Measurements from ENCODE around the gene TBX1.

Gene TBX1

DNA sequence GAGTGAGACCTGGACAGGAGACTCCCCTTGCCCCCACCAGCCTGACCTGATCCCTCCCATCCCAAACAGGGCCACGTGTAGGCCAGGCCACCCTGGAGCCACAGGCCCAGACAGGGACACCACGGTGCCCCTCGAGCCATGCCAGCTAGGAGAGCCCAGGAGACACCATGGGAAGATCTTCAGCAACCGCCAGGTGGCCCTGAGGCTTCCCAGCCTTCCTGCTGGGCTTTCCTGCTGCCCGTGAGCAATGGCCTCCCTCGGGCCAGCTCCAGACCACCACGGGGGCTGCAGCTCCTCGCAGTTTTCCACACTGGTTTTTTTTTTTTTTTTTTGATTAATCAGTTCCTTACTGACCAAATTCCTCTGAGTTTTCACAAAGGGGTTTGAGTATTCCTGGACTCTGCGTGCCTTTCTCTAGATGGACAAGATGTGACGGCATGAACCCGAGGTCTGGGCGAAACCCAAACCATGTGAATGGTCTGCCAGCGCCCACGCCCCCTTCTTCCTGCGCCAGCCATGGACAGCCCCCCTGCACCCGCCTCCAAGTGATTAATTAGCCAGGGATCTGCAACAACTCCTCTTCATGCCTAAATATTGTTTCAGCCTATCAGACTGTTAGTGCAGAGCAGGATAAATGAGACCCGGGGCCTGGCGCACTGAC, 40.9 kb downstream of the TBX1 start:
- no peak for FAIRE-seq

DNA sequence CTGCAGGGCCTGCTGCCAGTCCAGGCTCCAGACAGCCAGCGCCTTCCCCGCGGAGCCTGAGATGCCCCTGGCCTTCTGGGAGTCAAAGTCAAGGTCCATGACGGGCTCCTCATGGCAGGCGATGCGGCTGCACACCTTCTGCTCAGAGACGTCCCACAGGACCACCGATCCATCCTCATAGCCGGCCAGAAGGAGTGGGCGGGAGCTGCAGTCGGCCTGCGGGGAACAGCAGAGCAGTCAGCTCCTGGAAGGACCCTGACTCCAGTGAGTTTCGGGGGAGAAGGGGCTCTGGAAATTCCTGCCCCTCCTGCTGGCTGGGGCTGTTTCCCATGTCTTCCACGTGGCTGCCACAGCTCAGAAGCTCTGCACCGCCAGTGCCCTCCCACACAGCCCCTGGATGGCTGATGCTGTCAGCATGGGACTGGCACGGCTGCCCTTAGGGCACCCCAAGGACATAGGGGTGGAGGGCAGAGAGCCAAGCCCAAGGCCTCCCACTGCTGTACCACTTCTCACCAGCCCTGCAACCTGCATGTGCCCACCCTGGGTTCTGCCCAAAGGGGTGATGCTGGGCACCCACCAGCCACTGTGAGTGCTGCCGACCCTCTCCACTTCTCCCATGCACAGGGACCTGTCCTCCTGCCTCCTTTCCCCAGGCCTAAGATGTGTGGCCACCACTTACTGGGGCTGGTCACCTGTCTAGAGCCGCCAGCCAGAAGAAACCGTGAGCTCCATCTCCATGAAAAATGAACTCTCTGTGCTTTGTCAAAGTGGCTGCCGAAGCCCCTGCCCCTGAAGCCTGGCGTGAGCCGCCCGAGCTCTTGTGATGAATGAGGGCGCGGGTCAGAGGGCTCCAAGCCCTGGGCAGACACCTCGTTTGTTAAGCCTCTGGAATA, 41.7 kb downstream of the TBX1 start:
- FAIRE-seq: no peak

DNA sequence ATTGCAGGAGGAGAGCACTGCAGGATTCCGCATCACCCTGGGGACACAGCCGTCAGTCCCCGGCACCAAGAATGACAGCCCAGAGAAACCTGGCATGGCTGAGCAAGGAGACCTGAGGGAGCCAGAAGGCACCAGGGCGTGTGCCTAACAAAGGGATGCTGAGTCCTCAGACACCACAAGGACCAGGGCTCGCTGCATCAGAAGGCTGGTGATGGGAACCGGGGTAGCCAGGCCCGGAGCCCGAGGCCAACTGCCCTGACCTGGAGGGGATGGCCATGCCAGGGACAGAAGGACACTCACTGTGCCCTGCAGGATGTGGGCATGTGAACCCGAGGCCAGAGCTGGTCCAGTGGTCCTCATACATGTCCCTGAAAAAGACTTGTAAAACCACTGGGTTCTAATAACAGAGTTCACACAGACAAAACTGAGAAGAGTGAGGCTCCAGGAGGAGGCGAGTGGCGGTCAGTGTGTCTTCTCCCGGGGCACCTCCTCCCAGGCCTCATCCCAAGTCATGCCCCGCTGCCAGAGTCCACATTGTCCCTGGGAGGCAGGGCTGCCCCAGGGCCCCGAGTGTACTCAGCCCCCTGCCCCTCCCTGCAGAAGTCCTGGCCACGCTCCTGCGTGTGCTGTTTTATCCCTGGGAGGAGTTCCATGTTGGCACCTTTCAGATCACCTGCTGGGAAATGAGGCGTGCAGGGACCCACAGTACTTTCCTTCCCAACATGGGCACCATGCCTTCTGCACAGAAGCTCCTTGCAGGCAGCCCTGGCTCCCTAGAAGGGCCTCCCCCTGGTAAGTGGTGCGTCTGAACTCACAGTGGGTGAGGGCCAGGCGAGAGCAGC, 42.5 kb downstream of the TBX1 start:
- FAIRE-seq: no peak

DNA sequence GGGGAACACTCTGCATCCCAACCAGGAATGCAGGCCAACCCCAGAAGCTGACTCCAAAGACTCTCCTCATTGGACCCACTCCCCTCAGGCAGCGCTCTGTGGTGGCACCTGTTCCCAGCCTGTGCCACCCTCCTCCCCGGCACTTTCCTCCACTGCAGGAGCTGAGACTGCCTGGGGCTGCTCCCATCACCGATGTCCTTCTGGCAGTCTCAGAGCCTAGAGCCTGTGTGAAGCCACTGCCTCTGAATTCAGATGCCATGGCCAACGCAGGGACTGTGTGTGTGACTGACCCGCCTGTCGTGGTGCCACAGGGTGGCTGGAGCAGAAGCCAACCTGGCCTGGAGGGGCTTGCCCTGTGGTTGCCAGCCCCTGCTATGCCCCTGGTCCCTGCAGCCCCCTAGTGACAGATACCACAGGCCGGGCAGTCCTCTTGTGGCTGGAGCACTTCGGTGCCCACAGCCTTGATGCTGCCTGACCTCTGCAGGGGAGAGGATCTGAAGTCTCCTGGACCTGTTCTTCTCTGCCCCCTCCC, 43.2 kb downstream of the TBX1 start:
- FAIRE-seq: no peak

DNA sequence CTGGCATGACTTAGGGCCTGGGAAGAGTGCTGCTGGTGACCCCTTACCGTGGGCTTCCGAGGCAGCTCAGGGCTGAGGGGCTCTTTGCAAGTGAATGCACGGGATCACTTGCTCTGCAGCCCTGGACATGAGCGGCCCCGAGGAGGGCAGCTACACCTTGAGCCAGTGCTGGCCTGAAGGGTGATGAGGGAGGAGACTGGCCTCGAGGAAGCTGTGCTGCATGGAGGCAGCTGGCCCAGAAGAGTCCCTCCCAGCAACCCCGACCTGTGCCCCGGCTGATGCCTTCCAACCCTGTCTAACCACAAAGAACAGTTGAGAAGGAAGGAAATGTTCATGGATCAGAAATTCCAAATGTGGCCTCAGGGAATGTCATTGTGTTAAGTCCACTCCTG, 45.2 kb downstream of the TBX1 start:
- no peak for FAIRE-seq

DNA sequence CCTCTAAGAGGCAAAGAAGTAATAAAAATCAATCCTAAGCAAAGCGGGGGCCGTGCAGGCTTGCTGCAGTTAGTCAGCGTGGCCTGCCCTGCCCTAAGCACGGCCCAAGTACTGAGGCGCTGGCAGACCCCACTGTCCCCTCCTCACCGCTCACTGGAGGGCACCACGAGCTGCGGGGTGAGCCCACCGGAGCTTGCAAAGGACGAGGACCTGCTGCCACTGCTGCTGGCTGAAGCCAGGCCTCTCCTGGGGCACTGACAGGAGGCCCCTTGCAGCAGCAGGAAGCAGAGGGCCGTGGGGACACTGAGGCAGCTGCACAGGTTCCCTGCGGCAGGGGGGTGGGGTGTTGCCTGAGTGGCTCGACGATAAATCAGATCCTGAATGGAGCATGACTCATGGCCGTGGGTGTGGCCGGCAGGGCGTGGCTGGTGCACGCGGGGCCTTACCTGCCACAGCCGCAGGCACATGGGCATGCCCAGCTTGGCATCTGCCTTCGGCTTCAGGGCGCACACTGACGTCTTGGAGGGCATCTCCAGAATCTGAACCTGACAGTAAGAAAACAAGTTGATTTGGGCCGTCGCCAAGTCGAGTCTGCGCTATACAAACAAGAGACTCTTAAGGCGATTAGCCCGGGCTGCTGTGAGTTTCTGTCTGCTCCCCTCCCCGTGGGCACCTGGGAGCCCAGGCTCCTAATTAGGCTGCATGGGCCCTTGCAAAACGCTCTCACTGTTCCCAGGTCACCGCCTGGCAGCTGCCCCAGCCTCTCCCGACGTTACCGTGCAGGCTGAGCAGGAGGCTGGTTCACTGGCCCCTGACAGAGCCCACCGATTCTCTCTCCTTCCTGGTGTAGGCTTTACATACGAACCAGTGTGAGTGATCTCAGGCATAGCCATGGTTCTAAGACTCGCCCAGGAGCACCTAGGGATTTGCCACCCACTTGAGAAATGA, 45.9 kb downstream of the TBX1 start:
- FAIRE-seq: no peak

DNA sequence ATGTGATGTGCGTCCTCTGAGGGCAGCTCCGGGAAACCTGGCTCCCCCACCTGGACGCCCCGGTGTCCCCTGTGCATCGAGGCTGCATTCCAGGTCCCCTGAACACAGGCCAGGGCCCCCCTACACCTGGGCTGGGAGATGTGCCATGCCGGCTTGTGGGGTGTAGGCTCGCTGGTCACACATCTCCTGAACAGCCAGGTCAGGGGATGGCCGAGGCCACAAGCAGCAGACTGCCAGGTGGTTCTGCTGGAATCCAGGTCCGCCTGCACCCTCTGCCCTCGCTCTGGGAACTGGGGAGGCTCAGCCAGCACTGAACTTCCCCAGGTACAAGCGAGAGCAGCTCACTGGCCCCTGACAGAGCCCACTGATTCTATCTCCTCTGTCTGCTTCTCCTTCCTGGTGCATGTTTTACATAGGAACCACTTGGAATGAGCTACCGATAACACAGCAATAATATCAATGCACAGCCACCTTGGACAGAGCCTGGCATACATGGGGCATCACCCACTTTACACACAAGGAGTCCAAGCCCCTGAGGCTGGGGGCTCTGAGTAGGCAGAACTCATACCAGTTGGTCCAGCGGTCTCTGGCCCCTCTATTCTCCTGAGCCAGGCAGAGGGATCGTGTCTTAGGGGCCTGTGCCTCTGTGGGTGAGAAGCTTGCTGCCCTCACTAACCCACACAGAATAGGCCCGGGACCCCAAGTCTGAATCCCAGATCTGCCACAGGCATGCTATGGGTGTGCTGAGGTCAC, 46.8 kb downstream of the TBX1 start:
- FAIRE-seq: no peak

DNA sequence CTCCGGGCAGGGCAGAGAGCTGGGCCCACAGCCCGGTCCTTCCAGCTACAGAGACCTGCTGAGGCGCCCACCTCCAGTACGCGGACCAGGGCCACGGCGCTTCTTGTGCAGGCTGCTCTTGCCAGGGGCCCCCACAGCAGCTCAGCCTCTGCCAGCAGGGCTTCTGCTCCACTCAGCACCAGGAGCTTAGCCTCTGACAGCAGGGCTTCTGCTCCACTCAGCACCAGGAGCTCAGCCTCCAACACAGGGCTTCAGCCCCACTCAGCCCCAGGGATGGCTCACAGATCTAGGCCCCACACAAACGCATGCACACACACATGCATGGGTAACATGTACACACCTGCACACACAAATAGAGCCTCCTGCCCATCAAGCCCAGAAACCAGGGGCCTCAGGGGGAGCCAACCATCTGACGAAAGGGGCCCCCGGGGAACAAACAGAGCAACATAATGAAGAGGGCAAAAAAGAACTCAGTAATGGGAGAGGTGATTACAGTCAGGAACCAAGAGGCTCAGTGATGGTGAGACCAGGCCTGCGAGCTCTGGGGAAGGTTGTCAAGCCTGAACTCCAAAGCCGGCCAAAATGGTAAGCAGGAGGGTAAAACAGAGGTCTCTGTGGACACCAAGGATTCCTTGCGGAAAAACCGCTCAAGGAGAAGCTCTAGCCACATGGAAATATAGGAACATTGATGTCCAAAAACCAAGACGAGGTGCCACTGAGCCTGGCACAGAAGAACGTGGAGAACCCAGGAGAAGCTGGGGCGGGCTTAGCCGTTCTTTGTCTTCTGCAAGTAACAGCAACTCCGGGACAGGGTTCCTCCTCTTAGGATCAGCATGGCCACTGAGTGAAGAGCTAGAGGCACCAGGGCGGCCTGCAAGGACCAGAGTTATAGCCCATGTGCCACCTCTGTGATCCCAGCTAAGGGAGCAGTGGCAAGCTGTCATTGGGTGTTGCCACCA, 47.6 kb downstream of the TBX1 start:
- FAIRE-seq: no peak

DNA sequence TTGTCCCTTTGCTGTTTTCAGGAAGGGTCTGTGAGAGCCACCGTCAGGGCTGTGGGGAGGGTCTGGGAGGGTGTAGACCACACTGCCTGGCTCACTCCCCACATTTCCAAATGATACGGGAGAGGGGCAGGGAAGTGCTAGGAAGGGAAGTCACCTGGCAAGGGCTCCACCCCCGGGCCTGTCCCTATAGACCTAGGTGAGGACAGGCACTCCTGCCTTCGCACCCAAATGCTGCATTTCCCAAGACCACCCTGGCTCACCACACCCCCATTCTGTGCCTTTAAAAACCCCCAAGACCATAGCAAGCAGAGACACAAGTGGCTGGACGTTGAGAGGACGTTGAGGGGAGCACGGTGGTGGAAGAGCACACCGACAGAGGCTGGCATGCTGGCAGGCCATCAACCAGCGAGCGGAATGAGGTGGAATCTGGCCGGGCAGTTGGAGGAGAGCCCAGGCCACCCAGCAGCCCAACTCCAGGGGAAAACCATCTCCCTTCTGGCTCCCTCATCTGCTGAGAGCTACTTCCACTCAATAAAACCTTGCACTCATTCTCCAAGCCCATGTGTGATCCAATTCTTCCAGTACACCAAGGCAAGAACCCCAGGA, 48.4 kb downstream of the TBX1 start:
- FAIRE-seq: no peak

DNA sequence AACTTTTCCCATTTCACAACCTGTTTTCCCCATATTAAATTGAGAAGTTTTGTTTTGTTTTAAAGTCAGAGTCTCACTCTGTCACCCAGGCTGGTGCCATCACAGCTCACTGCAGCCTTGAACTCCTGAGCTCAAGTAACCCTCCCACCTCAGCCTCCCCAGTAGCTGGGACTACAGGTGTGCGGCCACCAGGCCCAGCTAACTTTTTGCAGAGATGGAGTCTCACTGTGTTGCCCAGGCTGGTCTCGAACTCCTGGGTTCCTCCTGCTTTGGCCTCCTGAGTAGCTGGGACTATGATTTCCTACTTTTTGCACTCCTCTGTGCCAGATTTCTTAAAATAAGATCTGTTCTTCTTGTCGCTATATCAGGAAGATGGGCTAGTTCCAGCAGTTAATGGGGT, 49.2 kb downstream of the TBX1 start:
- FAIRE-seq: no peak

DNA sequence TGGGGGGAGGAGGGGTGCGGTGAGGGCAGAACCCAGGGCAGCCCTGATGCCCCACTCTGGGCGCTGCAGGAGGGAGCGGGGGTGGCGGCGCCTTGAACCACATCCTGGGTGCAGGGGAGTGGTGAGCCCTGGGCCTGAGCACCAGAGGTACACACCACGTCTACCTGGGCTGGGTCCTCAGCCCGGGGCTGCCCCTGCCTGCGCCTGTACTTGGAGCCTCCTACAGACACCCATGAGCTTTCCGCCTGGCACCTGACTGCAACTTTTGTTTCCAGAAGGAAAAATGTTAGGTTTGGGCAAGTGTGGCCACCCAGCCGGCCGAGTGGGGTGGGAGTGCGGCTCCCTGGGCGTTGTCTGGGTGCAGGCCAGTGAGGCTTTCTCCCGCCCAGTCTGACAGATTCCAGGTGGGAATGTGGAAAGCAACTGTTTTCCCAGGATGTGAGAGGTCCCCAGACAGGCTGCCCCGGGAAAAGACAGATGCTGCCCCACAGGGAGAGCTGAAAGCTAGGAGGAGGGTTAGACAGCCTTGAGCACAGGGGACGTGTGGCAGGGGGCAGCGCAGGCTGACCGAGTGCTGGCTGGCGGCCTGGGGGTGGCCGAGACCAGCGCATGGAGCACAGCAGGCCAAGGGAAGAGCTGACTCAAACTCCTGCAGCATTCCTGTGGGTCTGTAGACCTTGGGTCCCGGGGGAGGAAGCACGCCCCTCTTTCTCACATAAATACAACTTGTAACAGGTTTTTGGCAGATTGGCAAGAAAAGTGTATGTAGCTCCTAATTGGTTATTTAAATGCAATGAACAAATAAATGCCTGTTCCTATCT, 50.0 kb downstream of the TBX1 start:
- no peak for FAIRE-seq

DNA sequence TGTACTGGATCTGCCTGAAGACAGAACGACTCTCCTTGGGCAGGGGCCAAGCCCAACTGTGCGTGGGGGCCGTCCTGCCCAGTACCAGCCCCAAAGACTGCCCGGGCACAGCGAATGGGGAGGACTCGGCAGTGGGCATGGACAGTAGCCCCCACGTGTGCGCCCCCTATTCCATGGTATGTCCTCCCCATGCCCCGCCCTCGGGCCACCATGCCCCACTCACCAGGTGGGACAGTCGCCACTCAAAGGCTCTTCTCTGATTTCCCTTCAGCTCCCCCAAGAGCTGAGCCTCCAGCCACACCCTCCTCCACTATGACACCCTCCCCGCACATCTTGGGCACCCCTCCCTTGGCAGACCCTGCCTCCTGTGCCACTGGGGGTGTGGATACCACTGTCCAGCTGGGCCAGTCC, 50.6 kb downstream of the TBX1 start:
- no peak for FAIRE-seq

DNA sequence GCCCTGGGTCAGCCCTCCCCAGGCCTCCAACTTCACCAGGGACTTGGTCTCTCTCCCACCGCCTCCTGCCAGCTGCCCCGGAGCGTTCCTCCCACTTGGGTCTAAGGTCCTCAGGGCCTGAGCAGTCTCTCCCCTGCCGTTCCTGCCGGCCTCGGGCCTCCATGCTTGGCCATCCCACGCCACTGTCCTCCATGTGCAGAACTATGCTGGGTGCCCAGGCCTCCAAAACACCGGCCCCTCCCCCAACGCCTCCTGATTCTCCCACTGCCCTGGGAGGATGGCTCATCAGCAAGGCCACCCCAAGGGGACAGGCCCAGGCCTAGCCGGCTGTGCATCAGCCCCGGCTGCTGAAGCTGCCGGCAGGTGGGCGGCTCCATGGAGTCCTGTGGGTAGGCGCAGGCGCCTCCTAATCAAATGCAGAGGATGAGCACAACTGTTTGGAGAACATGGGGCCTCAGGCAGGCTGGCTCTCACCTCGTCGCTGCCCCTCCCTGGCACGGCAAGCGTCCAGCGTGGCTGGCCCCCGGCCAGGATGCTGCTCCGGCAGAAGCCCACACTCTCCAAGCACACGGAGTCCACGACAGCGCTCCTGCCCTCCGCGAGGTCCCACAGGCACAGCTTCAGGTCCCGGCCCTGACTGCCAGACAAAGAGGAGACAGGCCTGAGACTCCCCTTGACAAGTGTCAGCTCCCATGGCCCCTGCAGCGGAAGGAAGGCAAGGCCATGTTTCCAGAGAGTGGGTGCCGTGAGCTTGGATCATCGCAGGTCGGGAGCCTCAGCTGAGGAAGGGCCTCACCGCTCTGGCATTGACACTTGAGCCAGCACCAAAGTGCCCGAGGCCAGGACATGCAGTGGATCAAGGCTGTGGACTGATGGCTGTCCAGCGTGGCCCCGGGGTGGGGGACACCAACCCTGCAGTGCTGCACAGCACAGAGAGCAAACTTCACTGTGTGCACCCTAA, 51.5 kb downstream of the TBX1 start:
- no peak for FAIRE-seq

DNA sequence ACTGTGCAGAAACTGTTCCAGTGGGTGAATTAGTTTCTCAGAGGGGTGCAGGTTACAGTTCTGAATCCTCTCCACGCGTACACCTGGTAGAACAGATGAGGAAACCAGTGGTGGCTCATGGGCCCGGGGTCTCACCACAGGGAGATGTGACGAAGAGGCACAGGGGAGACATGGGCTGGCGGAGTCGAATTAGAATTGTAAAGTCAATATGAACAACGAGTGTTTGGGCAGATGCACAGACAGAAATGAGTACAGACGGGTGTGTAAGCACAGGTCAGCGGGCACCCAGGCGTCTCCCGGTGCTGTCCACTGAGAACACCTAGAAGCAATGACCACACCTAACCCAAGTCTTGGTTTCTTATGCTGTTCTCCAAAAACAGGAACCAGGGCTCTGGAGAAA, 52.3 kb downstream of the TBX1 start:
- no peak for FAIRE-seq

DNA sequence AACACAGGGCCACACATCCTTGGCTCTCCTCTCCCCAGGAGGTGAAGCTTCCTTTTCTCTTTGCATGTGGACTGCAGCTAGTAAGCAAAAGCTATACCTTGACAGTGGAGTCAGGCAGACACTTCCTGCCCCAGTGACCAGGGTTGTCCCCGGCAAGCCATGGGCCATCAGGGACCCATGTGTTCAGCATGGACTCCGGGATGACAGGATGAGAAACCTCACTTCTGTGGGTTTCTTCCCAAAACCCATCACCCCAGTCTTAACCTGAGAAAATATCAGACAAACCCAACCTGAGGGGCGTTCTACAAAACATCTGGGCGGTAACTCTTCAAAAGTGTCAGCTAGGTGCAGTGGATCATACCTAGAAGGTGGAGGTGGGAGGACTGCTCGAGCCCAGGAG, 53.9 kb downstream of the TBX1 start:
- FAIRE-seq: no peak

DNA sequence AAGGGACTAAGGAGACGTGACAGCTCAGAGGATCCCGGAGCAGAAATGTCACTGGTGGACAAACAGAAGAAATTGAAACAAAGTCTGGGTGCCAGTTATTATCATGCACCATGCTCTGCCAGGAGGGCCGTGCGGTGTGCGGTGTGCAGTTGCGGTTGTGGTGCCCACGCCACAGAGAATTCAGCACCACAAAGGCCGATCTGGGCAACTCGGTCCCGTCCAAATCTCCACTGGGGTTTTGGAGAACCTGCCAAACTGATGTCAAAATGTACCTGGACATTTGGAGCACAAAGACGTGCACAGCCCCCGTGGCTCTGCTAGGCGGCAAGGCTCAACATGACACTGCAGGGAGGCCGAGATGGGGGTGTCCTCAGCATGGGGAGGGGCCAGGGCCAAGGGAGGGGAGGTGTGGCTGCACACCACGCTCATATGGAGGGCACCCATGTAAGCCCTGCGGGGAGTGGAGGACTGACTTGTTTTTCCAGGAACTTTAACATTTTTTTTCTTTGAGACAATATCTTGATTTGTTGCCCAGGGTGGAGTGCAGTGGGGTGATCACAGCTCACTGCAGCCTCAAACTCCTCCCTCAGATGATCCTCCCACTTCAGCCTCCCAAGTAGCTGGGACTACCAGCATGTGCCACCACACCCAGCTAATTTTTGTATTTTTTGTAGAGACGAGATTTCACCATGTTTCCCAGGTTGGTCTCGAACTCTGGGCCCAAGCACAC, 54.7 kb downstream of the TBX1 start:
- no peak for FAIRE-seq

DNA sequence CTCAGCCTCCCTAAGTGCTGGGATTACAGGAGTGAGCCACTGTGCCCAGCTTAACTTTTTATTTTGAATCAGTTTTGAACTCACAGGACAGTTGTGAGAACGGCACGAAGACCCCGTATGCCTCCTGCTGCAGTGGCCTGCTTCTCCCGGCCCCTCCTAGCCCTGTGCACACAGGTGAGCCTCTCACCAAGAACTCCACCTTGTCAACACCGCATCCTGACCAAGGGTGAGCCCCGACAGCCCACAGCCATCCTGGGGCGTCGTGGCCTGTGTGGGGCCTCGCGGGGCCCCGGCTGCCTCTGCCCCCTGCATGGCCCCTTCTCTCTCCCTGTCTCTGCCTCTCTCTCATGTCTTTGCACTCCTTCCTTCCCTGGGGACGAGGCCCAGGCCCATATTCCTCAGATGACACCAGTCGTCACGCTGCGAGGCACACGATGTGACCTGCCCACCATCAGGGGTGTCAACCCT, 55.3 kb downstream of the TBX1 start:
- no peak for FAIRE-seq

Measured in G401.6 (cell line).